HPDE6-E6E7 (cell line): ENCODE data around the gene LRRC1.
A peak's percentile ranks its signal among the peaks of the same experiment; 100 is the strongest.
"Not testable (repeated sequence)": the region's sequence is repeated elsewhere in the genome, so short reads cannot be mapped to it uniquely, and the experiment has no call there.

Experiments
- DNase-seq: peaks from one replicate; pipeline ENCODE4 v3.0.0; 2011; ENCODE audit warnings: missing footprints; ENCODE audit errors: extremely low spot score

Gene LRRC1

DNA sequence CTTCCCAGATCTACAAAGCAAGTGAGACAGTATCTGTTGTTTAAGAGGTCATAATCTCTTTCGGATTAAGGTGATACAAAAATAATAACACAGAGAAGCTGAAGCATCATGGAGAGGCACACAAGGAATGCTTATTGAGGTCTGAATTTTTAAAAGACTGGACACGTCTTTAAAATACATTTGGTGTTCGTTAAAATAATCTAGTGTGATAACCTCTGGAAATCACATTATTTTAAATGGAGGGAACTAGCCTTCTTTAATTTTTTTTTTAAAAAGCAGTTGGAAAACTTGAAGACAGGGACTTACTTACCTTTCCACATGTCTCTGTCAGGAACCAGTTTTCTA is 1.9 kb upstream of the LRRC1 start:
- no peak for DNase-seq

DNA sequence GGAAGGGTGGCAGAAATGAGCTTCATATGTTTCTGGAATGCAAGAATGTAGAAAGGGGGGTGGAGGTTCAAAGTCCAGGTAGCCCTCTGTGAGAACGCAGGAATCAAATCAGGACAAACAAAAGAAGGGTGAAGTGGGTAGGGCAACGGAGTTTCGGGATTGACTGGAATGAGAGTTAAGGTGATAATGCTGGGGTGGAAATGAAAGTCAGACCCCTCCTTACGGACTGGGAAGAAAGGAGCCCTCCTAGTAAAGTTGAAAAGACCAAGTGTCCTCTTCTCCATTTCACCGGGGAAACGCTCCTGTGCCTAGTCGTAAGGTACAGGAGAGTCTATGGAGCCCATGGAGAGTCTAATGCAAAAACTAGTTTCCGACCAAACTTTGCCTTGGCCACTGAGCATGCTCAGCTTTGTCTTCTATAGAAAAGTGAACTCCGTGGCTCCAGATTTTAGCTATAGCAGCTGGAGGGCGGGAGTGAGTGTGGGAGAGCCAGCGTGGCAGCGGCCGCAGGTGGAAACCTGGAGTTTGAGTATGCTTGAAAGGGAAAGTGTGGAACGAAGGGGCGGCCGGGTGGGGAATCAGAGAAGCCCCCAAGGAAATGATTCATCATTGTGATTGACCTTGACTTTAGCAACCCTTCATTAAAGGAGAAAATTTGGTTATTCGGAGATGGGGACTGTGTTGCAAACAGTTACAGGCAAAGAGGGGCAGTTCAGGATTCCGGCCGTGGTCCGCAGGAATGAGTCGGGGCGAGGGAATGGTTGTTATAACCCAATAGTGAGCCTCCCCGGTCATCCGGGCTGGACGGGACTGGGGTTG is 1.3 kb upstream of the LRRC1 start:
- DNase-seq = peak; percentile 66

DNA sequence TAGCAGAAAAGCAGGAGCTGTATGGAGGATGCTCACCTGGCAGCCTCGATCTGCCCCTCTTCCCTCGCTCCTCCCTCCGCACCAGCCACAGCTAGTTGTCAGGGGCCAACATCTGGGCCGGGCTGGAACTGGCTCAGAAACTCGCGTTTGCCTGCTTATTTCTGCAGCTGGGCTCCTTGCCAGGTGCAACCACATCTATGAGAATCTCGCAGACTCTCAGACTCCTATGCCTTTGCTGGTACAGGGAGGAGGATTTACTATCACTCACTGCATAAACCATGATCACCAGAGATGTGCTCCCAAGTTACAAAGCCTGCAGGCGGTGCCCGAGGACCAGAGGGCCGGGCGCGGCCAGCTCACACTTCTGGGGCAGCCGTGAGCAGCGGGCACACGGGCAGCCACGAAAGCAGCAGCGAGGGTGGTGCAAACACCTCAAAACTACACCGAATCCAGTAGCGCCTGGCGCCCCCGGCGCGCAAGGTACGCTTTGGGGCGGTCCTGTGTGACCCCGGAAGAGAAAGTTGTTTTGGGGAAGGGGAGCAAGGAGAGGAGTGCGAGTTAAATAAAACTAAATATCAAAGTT is 577 bp upstream of the LRRC1 start:
- DNase-seq = peak; percentile 70

DNA sequence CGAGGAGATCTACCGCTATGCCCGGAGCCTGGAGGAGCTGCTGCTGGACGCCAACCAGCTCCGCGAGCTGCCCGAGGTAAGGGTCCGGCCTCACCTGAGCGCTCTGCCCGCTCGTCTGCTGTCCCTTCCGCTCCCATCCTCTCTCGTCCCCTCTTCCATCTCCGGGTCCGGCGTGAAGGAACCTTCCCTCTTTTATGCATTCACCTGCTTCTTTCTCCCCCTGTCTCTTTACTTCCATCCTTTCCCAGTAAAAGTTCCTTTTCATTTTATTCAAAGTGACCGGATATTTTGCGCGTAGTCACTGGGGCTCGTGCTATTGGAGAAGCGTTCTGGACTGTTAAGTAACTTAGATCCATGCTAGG is 516 bp downstream of the LRRC1 start:
- DNase-seq = peak; percentile 22

DNA sequence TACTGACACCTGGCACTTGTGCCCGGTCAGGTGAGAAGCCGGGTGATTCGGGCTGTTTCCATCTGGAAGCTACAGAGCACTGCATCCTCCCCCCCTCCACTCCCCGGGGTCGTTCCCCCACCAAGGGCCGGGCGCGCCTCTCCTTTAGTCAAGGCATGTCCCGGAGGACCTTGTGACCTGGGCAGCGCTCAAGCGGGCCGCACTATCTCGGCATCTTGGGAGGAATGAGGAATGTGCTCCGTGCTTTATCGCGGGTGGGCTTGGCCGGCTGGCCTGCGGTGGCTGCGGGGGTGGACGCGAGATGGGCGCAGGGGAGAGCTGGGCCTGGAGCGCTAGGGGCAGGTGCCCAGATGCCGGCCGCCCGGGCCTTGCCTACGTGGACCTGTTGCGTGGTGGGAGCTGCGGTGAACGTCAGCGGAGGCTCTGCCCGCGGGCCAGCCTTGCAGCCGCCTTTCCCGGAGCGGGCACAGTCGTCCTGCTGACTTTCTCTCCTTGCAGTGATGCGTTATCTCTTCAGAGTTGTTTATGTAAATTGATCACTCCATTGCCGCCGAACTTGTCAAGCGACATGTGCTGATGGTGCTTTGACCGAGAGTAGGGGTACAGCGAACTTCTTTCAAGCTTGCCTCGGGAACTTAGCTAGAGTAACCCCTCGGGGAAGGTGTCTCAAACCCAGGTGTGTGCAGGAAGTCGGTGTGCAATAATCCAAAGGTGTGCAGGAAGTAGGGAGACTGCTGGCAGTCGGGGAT is 1.1 kb downstream of the LRRC1 start:
- no peak for DNase-seq

DNA sequence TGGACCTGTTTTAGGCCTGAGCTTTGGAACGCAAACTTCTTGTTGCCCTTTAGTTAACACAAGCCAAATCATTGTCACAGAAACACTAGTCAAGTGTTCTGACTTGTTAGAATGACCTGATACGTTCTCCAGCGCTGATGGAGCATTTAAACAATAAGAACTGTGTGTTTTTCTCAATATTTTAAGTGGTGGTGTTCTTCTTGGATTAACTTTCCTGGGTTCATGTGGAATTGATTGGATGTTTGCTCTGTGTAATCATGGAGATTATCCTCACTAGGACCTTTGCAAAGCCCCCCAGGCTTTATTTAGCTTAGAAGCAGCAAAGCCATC is 1.6 kb downstream of the LRRC1 start:
- DNase-seq = no peak

DNA sequence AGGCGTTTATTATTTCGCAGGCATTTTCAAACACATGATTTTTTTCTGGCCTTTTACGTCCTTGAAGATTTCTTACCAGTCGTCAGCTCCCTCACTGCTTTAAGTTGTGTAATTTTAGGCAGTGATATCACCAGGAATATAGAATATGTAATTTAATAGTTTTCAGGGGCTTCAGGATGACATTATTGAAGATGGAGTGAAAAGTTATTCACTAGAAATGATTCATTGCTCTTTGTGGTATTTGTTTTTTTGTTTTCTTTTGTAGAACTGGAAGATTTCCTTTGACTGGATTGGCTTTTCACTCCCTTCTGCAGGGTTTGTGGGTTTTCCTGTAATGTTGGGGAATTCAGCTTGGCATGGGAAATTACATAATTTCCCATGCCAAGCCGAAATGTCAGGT is 2.0 kb downstream of the LRRC1 start:
- no peak for DNase-seq

DNA sequence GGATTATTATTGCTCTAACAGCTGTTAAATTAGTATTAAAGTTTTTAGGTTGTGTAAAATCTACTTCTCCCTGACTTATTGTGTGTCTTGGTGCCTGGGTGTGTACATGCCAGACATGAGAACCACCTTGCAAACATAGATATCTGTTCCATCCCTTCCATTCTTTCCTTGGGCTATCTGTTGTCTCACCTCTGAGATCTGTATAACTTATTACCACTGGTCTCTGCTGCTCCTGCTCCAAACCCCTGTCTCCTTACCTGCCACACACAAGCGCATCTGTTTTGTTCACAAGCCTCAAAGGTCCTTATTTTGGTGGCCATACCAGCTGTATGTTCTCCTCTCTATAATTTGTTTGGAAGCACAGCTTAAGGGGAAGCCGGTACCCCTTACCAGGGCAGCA is 2.5 kb downstream of the LRRC1 start:
- DNase-seq = no peak

DNA sequence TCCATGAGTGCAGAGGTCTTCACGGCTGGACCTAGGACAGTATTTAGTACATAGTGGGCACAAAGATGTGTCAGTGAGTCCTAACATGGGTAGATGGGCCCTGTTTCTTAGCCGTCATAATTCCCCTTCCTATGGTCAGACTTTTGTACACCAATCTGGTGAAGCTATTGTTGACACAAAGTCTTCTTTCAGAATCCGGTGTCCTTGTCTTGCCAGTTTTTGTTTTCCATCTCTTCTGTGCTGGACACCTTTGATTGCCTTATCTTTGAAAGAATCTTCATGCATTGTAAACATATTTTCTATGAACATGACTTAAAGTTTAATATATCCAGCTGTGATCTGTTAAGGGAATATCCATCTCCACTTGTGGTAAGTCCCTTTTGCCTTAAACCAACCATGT is 4.5 kb downstream of the LRRC1 start:
- DNase-seq = no peak

DNA sequence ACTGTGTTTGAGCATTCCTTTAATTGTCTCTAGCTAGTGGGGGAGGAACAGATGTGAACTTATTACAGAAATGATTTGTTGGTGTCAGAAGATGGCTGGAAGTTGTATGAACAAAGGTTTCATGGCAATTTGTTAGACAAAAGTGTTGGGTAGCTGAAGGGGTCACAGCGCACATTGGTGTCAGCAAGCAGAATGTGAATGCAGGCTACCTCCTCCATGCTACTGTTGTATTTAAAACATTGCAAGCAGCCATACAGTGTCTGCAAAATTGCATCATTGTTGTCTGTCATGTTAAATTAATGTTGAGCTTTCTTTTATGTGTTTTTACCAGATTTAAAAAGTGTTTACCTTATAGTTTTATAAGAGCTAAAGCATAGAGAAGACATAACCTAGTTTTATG is 6.2 kb downstream of the LRRC1 start:
- no peak for DNase-seq

DNA sequence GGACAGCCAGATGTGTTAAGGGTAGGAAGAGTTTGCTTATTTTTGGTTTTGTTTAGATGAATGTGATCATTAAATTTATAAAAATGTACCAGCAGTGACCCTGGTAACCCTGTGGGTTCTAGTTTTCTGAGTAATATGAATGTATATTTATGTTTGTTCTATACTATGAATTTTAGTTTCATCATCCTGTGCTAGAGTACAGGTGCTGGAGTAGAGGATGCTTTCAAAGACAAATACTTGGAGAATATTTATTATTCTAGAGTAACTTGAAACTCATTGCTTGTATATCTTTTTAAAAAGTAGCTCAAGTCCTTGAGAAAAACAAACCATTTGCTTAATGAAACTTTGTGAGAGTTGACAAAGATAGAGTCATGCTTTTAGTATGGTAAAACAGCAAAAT is 7.8 kb downstream of the LRRC1 start:
- no peak for DNase-seq

DNA sequence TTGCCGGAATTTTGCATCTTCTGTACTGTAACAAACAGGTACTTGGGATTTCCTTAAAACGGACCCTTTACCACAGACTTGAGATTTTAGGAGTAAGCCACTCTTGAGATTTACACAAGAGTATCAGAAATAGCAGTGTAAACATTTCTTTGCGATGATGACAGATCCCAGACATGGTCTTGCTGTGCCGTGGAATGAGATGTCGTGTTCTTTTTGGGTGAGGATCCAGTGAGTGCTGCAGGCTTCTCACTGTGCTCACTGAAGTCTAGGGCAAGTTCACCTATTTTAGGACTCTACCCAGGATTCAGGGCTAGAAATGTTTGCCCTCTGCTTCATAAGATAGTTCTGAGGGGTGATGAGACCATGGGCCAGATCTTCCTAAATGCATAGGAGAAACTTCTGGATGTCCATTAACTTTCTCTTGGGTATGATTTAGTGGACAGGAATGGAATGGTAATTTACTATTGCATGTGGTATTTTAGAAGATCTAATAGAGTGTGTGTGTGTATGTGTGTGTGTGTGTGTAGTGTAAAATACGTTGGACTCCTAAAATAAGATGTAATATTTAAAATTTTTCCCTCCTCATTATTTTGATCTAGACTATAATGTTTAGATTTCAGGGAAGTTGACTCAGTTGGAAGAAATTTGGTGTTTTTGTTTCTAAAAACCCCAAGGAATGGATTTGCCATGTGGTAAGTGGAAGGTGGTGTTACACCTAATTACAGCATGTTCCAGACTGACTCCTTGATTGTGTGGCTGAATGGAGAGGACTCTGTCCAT is 8.5 kb downstream of the LRRC1 start:
- no peak for DNase-seq

DNA sequence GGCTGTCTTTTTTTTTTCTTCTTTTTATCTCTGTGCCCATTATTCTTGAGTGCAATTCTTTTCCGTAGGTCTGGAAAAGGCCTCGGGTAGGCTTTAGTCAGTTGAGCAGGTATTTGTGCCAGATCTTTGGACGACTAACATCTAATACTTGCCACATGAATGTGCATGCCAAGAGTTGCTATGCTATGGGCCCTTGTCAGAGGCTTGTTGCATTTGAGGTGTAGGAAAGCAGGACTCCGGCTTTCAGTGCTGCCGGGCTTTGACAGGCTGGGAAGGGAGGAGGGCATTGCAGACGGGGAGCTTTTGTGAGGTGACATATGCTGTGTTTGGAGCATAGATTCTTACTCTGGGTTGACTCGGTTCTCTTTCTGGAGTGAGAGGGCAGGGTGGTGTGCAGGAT is 10.2 kb downstream of the LRRC1 start:
- DNase-seq = no peak

DNA sequence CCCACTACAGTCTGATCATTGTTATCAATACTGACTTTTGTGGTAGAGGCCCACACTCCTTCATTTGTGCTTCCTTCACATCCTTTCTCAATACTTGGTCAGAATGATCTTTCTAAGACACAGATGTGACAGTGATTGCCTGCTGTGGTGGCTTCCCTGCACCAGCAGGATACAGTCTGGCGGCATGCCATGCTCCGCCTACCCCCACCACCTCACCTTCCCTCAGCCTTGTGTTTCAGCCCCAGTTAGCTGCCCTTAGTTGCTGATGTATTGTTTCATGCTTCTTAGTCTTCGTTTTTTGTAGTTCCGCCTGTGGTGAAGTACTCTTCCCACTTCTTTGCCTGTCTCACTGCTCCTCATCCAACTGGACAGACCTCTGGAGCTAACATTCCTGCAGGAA is 10.9 kb downstream of the LRRC1 start:
- no peak for DNase-seq

DNA sequence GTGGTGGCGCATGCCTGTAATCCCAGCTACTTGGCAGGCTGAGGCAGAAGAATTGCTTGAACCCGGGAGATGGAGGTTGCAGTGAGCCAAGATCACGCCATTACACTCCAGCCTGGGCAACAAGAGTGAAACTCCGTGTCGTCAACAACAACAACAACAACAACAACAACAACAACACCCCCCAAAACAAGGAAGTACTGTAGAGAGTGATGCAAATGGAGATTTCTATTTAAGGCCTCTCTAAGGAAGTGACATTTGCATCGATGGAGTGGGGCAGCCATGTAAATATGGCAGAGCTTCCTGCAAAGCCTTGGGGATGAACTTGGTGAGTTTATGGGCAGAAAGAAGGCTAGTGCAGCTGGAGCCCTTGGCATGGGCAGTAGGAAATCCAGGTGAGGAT is 12.8 kb downstream of the LRRC1 start:
- not testable (repeated sequence) for DNase-seq

DNA sequence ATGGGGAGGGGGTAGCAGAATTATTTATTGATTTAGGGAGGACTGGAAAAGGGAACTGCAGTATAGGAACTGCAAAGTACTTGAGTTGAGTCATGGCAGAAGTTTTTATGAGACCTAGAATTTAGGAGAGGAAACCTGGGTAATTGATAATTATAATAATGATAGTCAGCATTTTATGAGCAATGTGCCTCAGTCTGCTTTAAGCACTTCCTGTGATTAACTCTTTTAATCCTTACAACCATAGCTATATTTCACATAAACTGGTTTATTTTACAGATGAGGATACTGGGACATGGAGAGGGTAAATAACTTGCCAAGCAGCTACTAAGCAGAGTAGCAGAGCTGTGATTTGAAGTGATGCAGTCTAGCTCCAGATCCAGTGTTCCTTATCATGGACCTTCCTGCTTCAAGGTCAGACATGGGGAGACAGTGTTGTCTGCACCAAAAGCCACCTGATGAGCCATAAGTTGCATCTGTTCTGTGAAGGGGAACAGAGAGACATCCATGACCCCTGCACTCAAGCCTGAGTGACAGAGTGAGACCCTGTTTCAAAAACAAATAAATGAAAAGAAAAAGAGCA is 13.6 kb downstream of the LRRC1 start:
- DNase-seq = no peak

DNA sequence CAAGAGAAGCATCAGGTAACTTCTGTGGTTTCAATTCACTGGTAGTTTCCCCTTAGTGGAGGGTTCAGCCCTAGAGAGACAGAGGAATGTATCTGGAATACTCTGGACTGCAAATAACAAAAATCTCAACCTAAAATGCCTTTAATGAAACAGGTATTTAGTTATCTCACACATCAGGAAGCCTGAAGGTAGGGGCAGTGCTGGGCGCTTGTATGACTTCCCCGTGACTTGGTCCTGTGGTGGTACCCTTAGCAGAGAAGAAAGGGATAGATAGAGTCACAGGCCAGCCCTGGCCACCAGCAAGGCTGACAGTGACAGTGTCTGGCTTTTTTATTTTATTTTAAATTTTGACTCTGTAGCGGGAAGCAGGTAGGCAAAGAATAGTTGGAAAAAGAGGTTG is 14.9 kb downstream of the LRRC1 start:
- DNase-seq = no peak

DNA sequence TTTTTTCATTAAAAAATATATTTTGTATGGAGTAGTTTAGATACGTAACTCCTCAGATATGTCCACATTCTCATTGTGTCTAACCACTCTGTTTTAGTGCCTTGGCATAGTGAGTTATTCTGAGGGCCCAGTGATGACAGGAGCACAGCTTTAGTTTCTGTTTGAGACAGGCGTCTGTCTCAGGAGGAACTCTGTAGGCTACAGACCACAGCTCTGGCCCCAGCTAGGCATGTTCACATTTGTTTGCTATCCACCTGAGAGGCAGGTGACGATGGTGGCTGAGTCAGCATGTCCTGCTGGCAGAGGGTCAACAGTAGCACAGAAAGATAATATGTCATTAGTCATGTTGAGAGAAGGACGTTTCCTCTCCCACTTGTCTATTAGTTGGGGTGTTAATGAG is 16.3 kb downstream of the LRRC1 start:
- peak; percentile 88 for DNase-seq

DNA sequence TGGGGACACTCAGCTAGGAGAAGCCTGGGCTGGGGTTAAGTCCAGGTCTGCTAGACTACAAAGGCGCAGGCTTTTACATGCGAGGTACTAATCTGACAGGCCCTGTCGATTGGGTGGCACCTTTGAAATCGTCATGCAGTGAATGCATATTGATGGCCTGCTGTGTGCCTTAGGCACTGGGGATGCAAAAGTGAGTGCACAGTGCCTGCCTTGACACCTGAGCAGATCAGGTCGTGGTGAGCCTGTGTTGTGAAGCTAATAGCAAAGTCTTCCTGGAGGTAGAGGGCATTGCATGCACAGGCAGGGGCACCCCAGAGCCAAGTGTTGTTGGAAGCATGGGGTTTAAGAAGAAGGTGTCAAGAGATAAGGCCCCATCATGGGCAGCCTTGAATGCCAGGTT is 16.9 kb downstream of the LRRC1 start:
- DNase-seq = no peak

DNA sequence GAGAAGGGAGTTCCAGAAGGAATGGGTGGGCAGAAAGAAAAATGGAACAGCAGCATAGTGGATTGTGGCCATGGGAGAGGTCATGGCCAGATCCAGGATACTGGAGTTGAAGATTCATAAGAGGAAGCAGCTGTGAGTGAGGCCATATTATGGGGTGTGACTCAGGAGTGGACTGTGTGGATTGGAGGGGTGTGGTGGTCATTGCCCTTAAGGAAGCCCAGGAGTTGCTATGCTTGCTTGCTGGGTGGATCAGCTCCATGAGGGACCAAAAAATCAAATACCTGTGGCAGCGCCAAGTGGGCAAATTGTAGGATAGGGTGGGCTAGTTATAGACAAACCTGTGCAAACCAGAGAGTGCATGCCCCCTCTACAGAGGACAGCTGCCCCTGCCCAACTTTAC is 18.3 kb downstream of the LRRC1 start:
- DNase-seq = no peak

DNA sequence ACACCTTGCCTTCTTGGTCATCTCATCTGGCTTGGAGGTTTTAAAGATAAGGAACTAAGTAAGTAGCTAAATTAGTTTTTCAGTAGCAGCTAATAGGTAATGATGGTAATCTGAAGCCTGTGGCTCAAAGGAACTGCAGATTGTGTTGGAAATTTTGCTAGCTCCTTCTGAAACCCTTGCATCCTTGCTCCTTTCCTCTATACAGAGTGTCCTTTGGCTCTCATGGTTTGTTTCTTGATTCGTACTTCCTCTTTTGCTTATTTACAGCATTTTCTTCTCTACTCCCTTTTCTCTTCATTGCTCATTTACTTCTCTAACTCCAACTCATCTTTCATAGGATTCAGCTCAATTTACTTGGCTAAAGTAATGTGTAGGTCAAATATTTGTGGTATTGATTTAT is 19.0 kb downstream of the LRRC1 start:
- DNase-seq = no peak

DNA sequence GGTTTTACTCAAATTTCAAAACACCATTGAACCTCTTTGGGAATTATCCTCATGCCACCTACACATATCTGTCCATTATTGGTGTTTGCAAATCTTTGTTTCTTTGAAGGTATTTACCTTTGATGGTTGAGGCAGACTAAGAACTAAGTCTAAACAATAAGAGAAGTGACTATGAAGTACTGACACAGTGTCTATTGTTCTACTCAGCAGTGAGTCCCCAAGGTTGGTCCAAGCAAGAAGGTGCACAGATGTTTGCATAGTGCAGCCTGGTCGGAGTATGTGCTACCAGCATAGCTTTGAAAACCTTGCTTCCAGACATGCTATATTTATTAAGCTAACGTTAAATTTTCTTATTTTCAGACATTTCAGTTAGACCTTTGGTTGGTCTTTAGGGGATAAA is 19.5 kb downstream of the LRRC1 start:
- no peak for DNase-seq
